Neural crest cell (in vitro differentiated cells): Measurements from ENCODE around the gene CR2. TPM values are rescaled to one million over a fixed set of nuclear protein-coding genes. Genes with fewer than 3 reads are reported as not detected.
A peak's percentile ranks its signal among the peaks of the same experiment; 100 is the strongest.

ENCODE experiments used
- DNase-seq: peaks from one replicate; pipeline ENCODE4 v3.0.0; 2021; ENCODE audit warnings: low read depth, mixed read lengths, low spot score
- H3K27ac Mint-ChIP-seq: one replicate; pipeline ENCODE4 v1.8.0; 2021; ENCODE audit warnings: mild to moderate bottlenecking, mixed read lengths; ENCODE audit not compliant: unreplicated experiment
- H3K27me3 Mint-ChIP-seq: 2 replicates; pipeline ENCODE4 v1.8.0; 2021; ENCODE audit warnings: low read depth, mild to moderate bottlenecking, mixed read lengths
- H3K36me3 Mint-ChIP-seq: 2 replicates; pipeline ENCODE4 v1.8.0; 2021; ENCODE audit warnings: low read depth, mild to moderate bottlenecking, mixed read lengths
- H3K4me1 Mint-ChIP-seq: 2 replicates; pipeline ENCODE4 v1.8.0; 2021; ENCODE audit warnings: mixed read lengths
- H3K4me3 Mint-ChIP-seq: one replicate; pipeline ENCODE4 v1.8.0; 2021; ENCODE audit warnings: mild to moderate bottlenecking, mixed read lengths
- H3K9me3 Mint-ChIP-seq: 2 replicates; pipeline ENCODE4 v1.8.0; 2021; ENCODE audit warnings: mixed read lengths
- CTCF ChIP-seq: fragments of 200-600 bp; sonication (generic); conservative IDR thresholded peaks from 2 replicates; pipeline ENCODE4 v1.5.0; 2021; ENCODE audit warnings: antibody characterized with exemption, mild to moderate bottlenecking
- long read RNA-seq: library from polyadenylated mRNA; unstranded; transcript quantifications from one replicate; pipeline ENCODE4 v2.0.0, GENCODE V29; 2020
- total RNA-seq: library from RNA; stranded (reverse); gene quantifications from 2 replicates; pipeline ENCODE4 v1.2.1, GENCODE V29; 2021

Gene CR2
- total RNA-seq = not detected in 2 replicates
- long read RNA-seq = 0 reads

DNA sequence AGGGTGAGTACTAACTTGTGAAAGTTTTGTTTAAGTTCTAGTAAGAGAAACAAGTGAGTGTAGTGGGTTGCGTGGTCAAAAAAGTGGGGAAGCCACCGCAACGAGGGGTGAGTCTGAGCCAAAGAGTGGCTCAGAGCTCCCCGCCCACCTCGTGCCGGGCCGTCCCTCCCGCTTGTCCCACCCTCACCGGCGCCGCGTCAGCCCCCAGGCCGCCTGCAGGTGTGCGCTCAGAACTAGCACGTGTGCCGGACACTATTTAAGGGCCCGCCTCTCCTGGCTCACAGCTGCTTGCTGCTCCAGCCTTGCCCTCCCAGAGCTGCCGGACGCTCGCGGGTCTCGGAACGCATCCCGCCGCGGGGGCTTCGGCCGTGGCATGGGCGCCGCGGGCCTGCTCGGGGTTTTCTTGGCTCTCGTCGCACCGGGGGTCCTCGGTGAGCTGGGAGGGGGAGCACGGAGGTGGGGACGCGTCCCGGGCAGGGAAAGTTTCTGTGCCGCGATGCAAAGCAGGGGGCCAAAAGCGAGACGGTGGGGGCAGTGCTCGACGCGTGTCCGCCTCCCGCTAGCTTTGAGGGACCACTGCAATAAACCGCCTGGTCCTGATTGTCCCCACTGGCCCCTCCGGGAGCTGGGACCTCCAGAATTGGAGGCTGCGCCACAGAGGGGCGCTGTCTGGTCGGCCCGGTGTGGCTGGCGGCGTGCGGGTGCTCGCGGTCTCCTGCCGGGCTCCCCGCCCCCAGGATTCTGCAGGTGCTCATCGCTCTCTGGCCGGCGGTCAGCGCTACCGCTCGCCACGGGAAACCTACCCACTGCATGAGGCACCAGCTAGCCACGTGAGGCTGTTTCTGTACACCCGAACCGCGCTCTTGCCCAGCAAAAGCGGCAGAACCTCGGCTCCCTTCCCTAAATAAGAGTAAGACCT is at the start of gene CR2:
Gene CR2 (plus strand): TSS at position 283 of the 919 bp plus-strand sequence. CDS start 91 bp downstream, at position 374.
- TF ChIP-seq CTCF = peak; percentile 47
- Mint-ChIP-seq H3K27ac (no peak within 1 kb of the TSS), H3K9me3 (no peaks in the 10 kb centered on the region), H3K4me1 (peaks cover 4% of the 10 kb centered on the region), H3K4me3 (peak within 1 kb of the TSS; percentile 47), H3K27me3 (peaks cover 39% of the 10 kb centered on the region), H3K36me3 (no peaks in the 10 kb centered on the region)
- DNase-seq = peak; percentile 7

DNA sequence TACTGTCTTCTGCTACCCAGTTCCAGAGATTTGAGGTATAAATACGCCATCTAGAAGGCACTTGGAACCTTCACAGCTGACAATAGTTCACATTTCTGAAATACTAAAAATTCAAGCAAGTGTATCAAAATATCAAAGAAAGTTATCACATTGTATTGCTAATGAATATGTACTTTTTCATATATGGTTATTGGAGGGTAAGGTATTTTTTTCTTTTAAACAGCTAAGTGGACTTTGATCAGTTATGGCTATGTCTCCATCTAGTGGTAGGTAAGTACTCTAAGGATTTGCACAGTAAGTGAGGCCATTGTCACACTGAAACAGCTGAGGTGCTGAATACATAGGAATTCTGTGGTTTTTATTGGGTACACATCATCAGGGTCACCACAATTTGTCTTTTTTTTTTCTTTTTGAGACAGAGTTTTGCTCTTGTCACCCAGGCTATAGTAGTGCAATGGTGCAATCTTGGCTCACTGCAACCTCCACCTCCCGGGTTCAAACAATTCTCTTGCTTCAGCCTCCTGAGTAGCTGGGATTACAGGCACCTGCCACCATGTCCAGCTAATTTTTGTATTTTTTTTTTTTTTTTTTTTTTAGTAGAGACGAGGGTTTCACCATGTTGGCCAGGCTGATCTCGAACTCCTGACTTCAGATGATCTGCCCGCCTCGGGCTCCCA is 49.1 kb upstream of the CR2 start:
- H3K36me3 Mint-ChIP-seq = no peaks in the 10 kb centered on the region
- TF ChIP-seq CTCF = peak; percentile 92
- no peak overlapping the region for H3K4me3 Mint-ChIP-seq
- H3K9me3 Mint-ChIP-seq = no peaks in the 10 kb centered on the region
- H3K27ac Mint-ChIP-seq = no peak overlapping the region
- DNase-seq = no peak
- no peaks in the 10 kb centered on the region for H3K4me1 Mint-ChIP-seq
- peaks cover 28% of the 10 kb centered on the region for H3K27me3 Mint-ChIP-seq

- DNase-seq = no peak
- H3K27ac Mint-ChIP-seq = no peak overlapping the region
- no peak overlapping the region for H3K4me3 Mint-ChIP-seq
- no peaks in the 10 kb centered on the region for H3K4me1 Mint-ChIP-seq
- H3K36me3 Mint-ChIP-seq = no peaks in the 10 kb centered on the region
- H3K9me3 Mint-ChIP-seq = no peaks in the 10 kb centered on the region
- H3K27me3 Mint-ChIP-seq = peaks cover 28% of the 10 kb centered on the region
- no peak for TF ChIP-seq CTCF
Observed at GRCh38 chr1:207405814-207406213, 48.3 kb upstream of the CR2 start.

- Mint-ChIP-seq H3K36me3 (no peaks in the 10 kb centered on the region), H3K4me1 (no peaks in the 10 kb centered on the region), H3K27me3 (peaks cover 28% of the 10 kb centered on the region), H3K4me3 (no peak overlapping the region), H3K9me3 (no peaks in the 10 kb centered on the region), H3K27ac (no peak overlapping the region)
- no peak for DNase-seq
- no peak for TF ChIP-seq CTCF
Observed at GRCh38 chr1:207407655-207408260, 46.4 kb upstream of the CR2 start.

DNA sequence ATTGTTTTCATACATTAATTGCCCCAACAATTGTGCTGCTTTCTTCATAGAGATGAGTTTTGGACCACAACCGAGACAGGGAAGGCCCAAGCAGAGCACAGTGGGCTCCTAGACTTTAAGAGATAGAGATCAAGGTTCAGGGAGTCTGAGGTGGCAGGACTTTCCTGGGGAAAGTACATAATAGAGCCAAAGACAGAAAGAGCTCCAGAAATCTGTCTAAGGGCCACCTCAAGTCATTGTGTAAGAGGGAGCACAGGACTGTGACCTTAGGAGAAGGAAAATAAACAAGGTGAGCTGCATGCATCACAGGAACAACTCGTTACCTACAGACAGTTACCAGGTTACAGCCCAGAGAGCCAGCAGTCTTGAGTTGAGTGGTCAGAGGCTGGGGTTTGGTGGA is 41.3 kb upstream of the CR2 start:
- Mint-ChIP-seq H3K27me3 (peaks cover 12% of the 10 kb centered on the region), H3K36me3 (no peaks in the 10 kb centered on the region), H3K9me3 (no peaks in the 10 kb centered on the region)

More for the DNA sequence above, 41.3 kb upstream of the CR2 start:
- Mint-ChIP-seq H3K4me1 (no peaks in the 10 kb centered on the region), H3K27ac (no peak overlapping the region), H3K4me3 (no peak overlapping the region)
- no peak for TF ChIP-seq CTCF
- no peak for DNase-seq
